ENCODE results near the gene GREB1L. TPM values are rescaled to one million over a fixed set of nuclear protein-coding genes. Genes with fewer than 3 reads are reported as not detected.

GREB1L gene
- total and polyA plus RNA-seq, 2 donors (not counting 3 experiments of a cell fraction or from before 2014, with no cell fraction given) = 0.22 to 0.41 TPM

DNA sequence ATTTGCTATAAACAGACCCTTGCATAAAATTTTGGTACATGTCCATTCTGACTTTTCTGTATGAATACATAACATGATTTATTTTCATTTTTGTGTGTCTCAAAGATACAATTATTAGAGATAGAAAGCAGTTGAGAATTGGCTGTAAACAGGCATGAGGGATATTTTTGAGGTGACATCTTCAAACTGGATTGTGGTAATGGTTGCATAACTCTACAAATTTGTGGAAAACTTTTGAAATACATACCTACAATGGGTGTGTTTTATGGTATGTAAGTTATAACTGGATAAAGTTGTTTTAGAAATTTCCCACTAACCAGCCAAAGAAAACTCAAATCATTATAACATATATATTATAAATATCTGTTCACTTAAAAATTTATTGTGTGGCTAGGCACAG, 39.6 kb downstream of the GREB1L start:
- no peaks in the 10 kb centered on the region for H3K9me1 ChIP-seq (replicated peaks; ENCODE audit: control insufficient read depth, extremely low read depth, insufficient read depth, low read length)
- no TSS peak for BruUV-seq (replicated peaks)
- no peaks in the 10 kb centered on the region for H3K36me3 ChIP-seq (ENCODE audit: control insufficient read depth in 2 of 2, extremely low read depth in 1 of 2, insufficient read depth in 2 of 2, low read length in 2 of 2)
- H3K79me2 ChIP-seq (ENCODE audit: control insufficient read depth, insufficient read depth, low read length) = no peaks in the 10 kb centered on the region
- H3K4me3 ChIP-seq (replicated peaks in 1 of 3; ENCODE audit: insufficient read depth in 1 of 3, low read depth in 1 of 3, low read length in 3 of 3) = no peak overlapping the region
- no peak for TF ChIP-seq MYC (IDR thresholded peaks at IDR 0.05; ENCODE audit: low read depth, low read length)
- TF ChIP-seq, protein P1, sequence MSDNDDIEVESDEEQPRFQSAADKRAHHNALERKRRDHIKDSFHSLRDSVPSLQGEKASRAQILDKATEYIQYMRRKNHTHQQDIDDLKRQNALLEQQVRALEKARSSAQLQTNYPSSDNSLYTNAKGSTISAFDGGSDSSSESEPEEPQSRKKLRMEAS (IDR thresholded peaks at IDR 0.05; ENCODE audit: insufficient read depth, insufficient read length) = no peak
- no peak for TF ChIP-seq GATA2 (IDR thresholded peaks at IDR 0.05; ENCODE audit: insufficient read depth, insufficient read length, low read depth, low read length)
- TF ChIP-seq, protein P2, sequence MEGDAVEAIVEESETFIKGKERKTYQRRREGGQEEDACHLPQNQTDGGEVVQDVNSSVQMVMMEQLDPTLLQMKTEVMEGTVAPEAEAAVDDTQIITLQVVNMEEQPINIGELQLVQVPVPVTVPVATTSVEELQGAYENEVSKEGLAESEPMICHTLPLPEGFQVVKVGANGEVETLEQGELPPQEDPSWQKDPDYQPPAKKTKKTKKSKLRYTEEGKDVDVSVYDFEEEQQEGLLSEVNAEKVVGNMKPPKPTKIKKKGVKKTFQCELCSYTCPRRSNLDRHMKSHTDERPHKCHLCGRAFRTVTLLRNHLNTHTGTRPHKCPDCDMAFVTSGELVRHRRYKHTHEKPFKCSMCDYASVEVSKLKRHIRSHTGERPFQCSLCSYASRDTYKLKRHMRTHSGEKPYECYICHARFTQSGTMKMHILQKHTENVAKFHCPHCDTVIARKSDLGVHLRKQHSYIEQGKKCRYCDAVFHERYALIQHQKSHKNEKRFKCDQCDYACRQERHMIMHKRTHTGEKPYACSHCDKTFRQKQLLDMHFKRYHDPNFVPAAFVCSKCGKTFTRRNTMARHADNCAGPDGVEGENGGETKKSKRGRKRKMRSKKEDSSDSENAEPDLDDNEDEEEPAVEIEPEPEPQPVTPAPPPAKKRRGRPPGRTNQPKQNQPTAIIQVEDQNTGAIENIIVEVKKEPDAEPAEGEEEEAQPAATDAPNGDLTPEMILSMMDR (IDR thresholded peaks at IDR 0.05; ENCODE audit: extremely low read depth in 1 of 2, insufficient read depth in 1 of 2, low read depth in 1 of 2, low read length in 2 of 2) = no peak
- no peak for TF ChIP-seq FOS (IDR thresholded peaks at IDR 0.05; ENCODE audit: borderline replicate concordance, insufficient read depth, low read length)
- no peak for TF ChIP-seq POLR2A (IDR thresholded peaks at IDR 0.05; ENCODE audit: low read depth, low read length)
- TF ChIP-seq JUN (IDR thresholded peaks at IDR 0.05; ENCODE audit: borderline replicate concordance, insufficient read depth, insufficient read length, low read depth) = no peak
- no peak for TF ChIP-seq EZH2 (IDR thresholded peaks at IDR 0.05; ENCODE audit: borderline replicate concordance, low read depth, low read length, severe bottlenecking)
- TF ChIP-seq POLR2AphosphoS5 (IDR thresholded peaks at IDR 0.05; ENCODE audit: insufficient read depth, low read depth, low read length) = no peak
- FAIRE-seq (no peak), DNase-seq (ENCODE audit: low read depth, low spot score) (no peak)
- CTCF ChIA-PET = interaction anchor here (0.6 kb wide), 1 partner anchor 107 kb away, joined by 3 read pairs; no protein-coding TSS in a partner anchor
- no peaks in the 10 kb centered on the region for H3K4me1 ChIP-seq (ENCODE audit: control insufficient read depth, extremely low read depth, insufficient read depth, low read length)
- peaks cover 2 to 7% of the 10 kb centered on the region in 2 experiments for H3K27me3 ChIP-seq (ENCODE audit: control insufficient read depth in 2 of 2, insufficient read depth in 2 of 2, low read length in 2 of 2)
- H3K9me3 ChIP-seq (replicated peaks; ENCODE audit: control insufficient read depth, insufficient read depth, low read length) = no peaks in the 10 kb centered on the region
- H2AFZ ChIP-seq (ENCODE audit: low read depth, low read length) = no peak overlapping the region
- POLR2A ChIA-PET = no interaction called here
- H3K9ac ChIP-seq (replicated peaks; ENCODE audit: extremely low read depth, insufficient read depth, low read length) = no peak overlapping the region
- no peak overlapping the region for H3K27ac ChIP-seq (ENCODE audit: insufficient read depth, low read depth, low read length)
- H4K20me1 ChIP-seq (replicated peaks; ENCODE audit: control insufficient read depth, extremely low read depth, insufficient read depth, low read length) = no peaks in the 10 kb centered on the region
- dilution Hi-C loops (cut with MboI; ENCODE audit: extremely low pct_ligation_motif_present, low sequenced_read_pairs) = no loop called here
- H3K4me2 ChIP-seq (ENCODE audit: insufficient read depth, low read length) = no peak overlapping the region
- intact Hi-C loops (cut with micrococcal nuclease) = no loop called here
